Measurements from ENCODE around the gene PTPRN2. TPM values are rescaled to one million over a fixed set of nuclear protein-coding genes. Genes with fewer than 3 reads are reported as not detected.

The PTPRN2 gene
- total RNA-seq, 1 donor from 2014 or later: 1.8 TPM

GRCh38 chr7:157515342-157516041 lies 1072.1 kb downstream of the PTPRN2 start:
- Mint-ChIP-seq H3K9me3 (peaks cover 2% of the 10 kb centered on the region), H3K27ac (no peak overlapping the region), H3K4me3 (no peak overlapping the region), H3K4me1 (no peaks in the 10 kb centered on the region), H3K36me3 (ENCODE audit: low read depth) (no peaks in the 10 kb centered on the region), H3K27me3 (peaks cover 12% of the 10 kb centered on the region)
- TF ChIP-seq CTCF (IDR thresholded peaks at IDR 0.05): no peak
- CTCF ChIA-PET: no interaction called here
- ATAC-seq (ENCODE audit: low read depth) (no peak), DNase-seq (no peak)
- POLR2A ChIA-PET: no interaction called here
- intact Hi-C loops (cut with micrococcal nuclease): no loop called here

- intact Hi-C loops (cut with micrococcal nuclease): no loop called here
- Mint-ChIP-seq H3K36me3 (ENCODE audit: low read depth) (no peaks in the 10 kb centered on the region), H3K4me3 (no peak overlapping the region), H3K9me3 (peaks cover 2% of the 10 kb centered on the region), H3K27ac (no peak overlapping the region), H3K27me3 (peaks cover 17% of the 10 kb centered on the region), H3K4me1 (no peaks in the 10 kb centered on the region)
- TF ChIP-seq CTCF (IDR thresholded peaks at IDR 0.05): no peak
- DNase-seq: no peak
- ATAC-seq (ENCODE audit: low read depth): no peak
- CTCF ChIA-PET: no interaction called here
- POLR2A ChIA-PET: no interaction called here
These were observed 1072.9 kb downstream of the PTPRN2 start for GRCh38 chr7:157514746-157515145.

GRCh38 chr7:157514306-157514705 lies 1073.3 kb downstream of the PTPRN2 start:
- ChIA-PET CTCF (no interaction called here), POLR2A (no interaction called here)
- no peak for TF ChIP-seq CTCF (IDR thresholded peaks at IDR 0.05)
- ATAC-seq (ENCODE audit: low read depth) (no peak), DNase-seq (no peak)
- H3K4me1 Mint-ChIP-seq: no peaks in the 10 kb centered on the region
- no peak overlapping the region for H3K27ac Mint-ChIP-seq
- peaks cover 14% of the 10 kb centered on the region for H3K27me3 Mint-ChIP-seq
- no peaks in the 10 kb centered on the region for H3K36me3 Mint-ChIP-seq (ENCODE audit: low read depth)
- no peak overlapping the region for H3K4me3 Mint-ChIP-seq
- H3K9me3 Mint-ChIP-seq: peaks cover 2% of the 10 kb centered on the region
- intact Hi-C loops (cut with micrococcal nuclease): no loop called here

- intact Hi-C loops (cut with micrococcal nuclease): no loop called here
- H3K27me3 Mint-ChIP-seq: peaks cover 16% of the 10 kb centered on the region
- peaks cover 2% of the 10 kb centered on the region for H3K9me3 Mint-ChIP-seq
- H3K36me3 Mint-ChIP-seq (ENCODE audit: low read depth): no peaks in the 10 kb centered on the region
- CTCF ChIA-PET: no interaction called here
- no peaks in the 10 kb centered on the region for H3K4me1 Mint-ChIP-seq
- no peak for DNase-seq
- POLR2A ChIA-PET: no interaction called here
- H3K4me3 Mint-ChIP-seq: no peak overlapping the region
- H3K27ac Mint-ChIP-seq: no peak overlapping the region
- TF ChIP-seq CTCF (IDR thresholded peaks at IDR 0.05): no peak
- ATAC-seq (ENCODE audit: low read depth): no peak
These were observed 1073.9 kb downstream of the PTPRN2 start for GRCh38 chr7:157513682-157514081.

GRCh38 chr7:157513162-157513621 lies 1074.4 kb downstream of the PTPRN2 start:
- ChIA-PET CTCF (no interaction called here), POLR2A (no interaction called here)
- Mint-ChIP-seq H3K27ac (no peak overlapping the region), H3K4me3 (no peak overlapping the region), H3K27me3 (peaks cover 17% of the 10 kb centered on the region), H3K4me1 (no peaks in the 10 kb centered on the region), H3K9me3 (peaks cover 2% of the 10 kb centered on the region), H3K36me3 (ENCODE audit: low read depth) (no peaks in the 10 kb centered on the region)
- intact Hi-C loops (cut with micrococcal nuclease): no loop called here
- ATAC-seq (ENCODE audit: low read depth) (no peak), DNase-seq (no peak)
- TF ChIP-seq CTCF (IDR thresholded peaks at IDR 0.05): no peak
